Globus pallidus (tissue), 1 donor: ENCODE measurements around the gene LTBR.
"Not testable (repeated sequence)": the region's sequence is repeated elsewhere in the genome, so short reads cannot be mapped to it uniquely, and the experiment has no call there.

Source experiments
- DNase-seq: peaks from one replicate; pipeline ENCODE4 v3.0.0-alpha.2; 2015; ENCODE audit warnings: low spot score

Gene LTBR

GRCh38 chr12:6383572-6384498, at the start of gene LTBR:
Gene LTBR, plus strand, starts transcription at chr12:6384162. Its CDS starts 197 bp downstream, at chr12:6384359.
- DNase-seq, result peak; percentile 69

DNA sequence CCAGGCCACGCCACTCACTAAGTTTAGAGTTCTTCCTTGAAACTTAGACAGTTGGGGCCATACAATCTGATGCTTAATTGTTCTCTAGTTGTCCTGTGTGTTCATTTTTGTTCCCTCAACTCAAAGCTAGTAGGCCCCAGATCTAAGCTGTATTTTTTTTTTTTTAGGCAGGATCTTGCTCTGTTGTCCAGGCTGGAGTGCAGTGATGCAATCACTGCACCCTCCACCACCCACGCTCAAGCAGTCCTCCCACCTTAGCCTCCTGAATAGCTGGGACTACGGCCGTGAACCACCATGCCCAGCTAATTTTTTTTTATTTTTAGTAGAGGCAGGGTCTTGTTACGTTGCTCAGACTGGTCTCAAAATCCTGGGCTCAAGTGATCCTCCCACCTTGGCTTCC, 49.6 kb upstream of the LTBR start:
- no peak for DNase-seq

- no peak for DNase-seq
These were observed 49.0 kb upstream of the LTBR start for GRCh38 chr12:6334940-6335450.

DNA sequence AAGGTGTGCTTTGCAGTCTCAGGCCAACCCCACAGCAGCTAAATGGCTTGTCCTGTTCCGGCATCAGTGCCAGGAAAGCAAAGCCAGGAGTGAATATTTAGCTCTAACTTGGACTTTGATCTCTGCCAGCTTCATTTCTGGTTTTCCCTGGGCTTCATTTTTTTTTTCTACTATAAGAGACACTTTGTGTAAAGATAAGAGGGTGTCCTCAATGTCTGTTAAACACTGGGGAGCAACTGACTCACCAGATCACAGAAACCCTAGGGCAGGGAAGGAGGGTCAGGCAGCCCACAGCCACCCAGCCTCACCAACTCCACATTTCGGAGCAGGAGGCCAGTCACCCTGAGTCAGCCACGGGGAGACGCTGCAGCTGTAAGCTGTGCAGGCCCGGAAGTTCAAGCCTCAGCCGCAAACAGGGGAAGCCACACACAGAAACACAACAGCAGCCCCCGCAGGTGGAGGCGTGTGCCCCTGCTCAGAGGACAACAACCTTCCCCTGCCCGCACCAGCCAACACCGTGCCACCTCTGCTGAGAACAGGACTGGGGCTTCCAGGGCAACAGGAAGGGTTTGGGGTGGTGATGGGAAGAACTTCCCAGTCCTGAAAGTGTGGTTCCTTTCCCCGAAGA, 48.4 kb upstream of the LTBR start:
- no peak for DNase-seq

- peak; percentile 72 for DNase-seq
These were observed 47.7 kb upstream of the LTBR start for GRCh38 chr12:6336079-6336888.

DNA sequence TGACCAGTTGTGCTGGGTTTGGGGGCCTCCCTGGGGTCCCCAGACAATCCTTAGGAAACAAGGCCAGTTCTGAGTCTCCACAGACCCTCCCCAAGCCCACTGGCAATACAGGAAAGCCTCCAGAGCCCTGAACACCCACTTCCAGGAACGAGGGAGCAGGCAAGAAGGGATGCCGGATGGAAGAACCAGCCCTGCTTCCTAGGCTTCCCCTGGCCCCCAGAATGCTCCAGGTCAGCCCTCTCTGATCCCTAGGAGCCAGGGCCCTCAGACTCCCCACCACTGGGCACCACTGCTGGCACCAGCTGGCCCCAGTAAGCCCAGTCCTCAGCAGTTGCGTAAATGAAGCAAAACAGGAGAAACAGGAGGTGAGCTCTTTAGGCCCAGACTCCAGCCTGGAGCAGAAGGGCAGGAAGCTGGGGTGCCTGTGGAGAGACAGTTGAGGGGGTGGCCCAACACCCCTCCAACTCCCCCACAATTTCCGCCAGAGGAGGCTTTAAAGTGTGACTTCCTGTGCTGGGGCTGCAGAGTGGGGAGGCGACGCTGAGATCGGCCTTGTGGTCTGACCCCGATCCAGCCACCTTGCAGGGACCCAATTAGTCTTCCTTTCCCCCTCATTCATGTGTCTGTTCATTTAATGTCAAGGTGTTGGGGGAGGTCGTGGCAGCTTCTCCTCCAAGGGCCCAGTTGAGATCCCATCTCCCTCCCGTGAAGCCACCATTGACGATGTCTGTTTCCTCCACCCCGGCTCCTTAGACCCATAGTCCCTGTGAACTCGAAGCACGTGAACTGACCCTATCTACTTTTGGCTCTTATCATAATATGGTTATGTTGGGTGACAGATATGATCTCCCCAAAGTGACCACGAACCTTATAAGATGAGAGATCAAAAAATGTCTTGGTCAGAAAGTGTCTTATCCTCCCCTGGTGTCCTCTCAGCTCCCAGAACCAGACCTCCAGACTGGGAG, 46.8 kb upstream of the LTBR start:
- no peak for DNase-seq

DNA sequence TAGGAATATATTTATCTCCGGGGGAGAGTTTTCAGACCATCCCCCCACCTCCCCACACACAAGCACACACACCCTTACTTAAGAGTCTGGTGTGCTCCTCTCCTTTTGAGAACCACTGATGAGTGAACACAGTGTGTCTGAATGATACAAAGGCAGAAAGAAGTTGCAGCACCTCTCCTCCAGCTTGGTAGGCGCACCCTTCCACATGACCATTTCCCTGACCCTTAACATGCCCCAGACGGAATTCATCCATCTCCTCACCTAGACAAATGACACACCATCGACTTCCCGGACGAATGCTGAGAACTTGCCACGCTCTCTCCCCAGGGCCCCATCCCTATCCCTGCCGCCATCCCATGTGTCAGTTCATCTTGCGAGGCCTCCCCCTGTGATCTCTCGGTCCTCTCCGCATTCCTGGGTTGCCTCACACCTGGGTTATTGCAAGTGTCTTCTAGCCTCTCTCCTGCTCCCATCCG, 46.0 kb upstream of the LTBR start:
- no peak for DNase-seq

- not testable (repeated sequence) for DNase-seq
These were observed 45.4 kb upstream of the LTBR start for GRCh38 chr12:6338536-6338935.

DNA sequence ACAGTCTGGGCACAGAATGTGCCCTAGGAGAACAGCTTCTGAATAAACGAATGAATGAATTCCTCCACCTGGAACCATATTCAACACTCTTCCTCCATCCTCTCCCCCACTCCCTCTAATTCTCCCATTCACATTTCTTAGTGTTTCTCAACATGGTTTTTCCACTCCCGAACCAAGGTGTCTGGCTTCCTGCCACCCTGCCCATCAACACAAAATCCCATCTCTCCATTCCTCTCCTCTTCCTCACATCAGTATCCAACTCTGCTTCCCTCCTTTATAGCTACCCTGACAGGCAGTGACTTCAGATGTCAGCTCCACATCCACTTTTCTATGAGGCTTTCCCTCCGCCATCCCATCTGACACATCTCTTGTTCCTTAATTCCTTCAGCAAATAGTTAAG, 45.0 kb upstream of the LTBR start:
- DNase-seq, result no peak

DNA sequence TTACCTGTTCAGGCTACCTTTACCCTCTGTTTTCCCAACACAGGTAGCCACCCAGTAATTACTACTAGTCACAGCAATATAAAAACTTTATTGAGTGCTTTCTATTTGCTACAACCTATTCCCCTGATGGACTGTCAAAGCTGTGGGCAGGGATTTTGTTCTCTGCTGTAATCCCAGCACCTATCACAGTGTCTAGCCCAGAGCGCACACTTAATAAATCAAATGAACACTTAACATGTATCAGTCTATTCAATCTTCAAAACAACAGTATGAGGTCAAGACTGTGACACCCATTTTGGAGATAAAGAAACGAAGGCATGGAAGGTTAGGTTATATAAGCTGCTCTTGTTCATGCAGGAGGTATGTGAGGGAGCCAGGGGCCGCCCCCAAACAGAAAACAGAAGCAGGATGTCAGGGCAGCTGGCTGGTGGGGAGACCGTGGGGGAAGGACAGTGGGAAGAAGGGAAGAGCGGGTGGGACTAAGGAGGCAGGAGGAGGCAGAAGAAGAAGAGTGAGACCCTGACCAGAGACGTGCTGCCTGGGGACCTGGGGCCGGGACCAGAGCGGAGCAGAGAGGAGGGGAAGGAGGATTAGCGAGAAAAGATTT, 43.8 kb upstream of the LTBR start:
- DNase-seq, result no peak

GRCh38 chr12:6340745-6341416, 43.1 kb upstream of the LTBR start:
- no peak for DNase-seq

DNA sequence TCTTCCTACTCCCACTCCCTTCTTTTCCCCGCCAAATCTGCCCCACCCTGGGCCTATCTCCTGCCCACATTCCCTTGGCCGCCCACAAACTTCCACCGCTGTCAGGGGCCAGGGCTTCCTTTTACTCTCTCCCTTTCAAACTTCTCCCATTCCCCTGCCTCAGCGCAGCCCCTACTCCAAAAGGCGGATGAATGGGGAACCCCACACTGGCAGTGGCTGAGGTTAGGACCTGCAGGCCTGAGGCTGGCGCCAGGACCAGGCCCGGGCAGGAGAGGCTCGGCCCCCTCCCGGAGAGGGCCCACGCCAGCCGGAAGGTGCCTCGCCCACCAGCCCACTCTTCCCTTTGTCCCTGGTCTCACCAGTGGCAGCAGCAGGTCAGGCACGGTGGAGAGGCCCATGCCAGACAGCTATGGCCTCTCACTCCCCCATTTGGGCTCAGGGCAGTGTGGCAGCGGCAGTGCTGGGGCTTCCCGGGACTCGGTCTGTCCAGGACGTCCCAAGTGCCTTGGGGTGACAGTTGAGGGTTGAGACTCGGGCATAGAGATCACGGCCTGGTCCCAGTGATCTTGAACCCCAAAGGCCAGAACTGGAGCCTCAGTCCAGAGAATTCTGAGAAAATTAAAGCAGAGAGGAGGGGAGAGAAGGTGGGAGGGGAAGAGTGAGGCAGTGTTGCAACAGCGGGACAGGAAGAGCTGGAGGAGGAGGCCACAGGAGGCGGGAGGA, 42.4 kb upstream of the LTBR start, which contains the start of gene TNFRSF1A:
Gene TNFRSF1A (minus strand): TSS at position 660 of the 723 bp plus-strand sequence. CDS start 262 bp downstream, at position 398.
- peak; percentile 54 for DNase-seq

DNA sequence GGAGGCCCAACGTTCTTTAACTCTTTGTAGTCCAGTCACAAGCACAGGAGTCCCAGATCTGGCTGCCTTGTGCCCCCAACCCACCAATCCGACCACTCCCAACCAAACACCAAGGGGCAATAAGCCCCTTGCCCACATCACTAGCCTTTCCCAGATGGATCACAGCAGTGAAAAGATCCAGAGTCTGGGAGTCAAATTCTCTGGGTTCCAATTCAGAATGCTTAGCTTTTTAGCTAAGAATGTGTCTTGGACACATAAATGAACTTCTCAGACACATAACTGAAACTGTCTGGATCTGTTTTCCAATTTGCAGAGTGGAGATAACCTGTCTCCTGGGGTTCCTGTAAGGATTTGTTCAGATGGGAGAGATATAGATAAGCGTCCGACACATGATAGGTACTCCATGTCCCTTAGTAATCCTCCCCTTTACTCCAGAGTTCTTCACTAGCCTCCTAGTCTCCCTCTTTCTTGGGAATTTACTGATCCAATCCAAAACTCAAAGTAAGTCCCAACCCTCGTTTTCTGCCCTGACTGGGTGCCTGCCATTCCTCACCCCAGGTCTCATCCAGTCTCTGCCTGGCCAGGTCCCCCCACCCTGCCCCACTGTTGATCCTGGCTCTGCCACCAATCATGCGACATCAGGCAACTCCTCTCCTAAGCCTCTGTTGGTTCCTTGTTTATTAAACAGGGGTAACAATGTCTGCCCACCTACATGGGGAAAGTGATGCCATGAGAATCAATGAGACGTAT, 41.6 kb upstream of the LTBR start:
- no peak for DNase-seq

DNA sequence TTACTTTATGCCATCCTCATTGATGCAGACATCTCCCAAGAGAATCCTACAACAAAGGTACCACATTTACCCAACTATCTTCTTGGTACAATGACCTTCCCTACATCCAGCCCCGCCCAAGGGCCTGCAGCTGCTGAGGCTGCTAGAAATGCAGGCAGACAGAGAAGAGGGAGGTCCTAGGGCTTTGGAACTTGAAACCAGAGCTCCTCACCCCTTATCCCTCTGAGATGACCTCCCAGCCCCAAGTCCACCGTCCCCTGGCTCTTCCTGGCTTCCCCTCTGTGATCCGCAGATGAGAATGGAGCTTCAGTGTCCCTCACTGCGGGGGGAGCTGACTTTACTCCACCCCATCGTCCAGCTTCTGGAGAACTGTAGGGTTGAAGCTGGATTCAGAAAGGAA, 40.4 kb upstream of the LTBR start:
- DNase-seq, result no peak

GRCh38 chr12:6344101-6344660, 39.8 kb upstream of the LTBR start:
- not testable (repeated sequence) for DNase-seq

DNA sequence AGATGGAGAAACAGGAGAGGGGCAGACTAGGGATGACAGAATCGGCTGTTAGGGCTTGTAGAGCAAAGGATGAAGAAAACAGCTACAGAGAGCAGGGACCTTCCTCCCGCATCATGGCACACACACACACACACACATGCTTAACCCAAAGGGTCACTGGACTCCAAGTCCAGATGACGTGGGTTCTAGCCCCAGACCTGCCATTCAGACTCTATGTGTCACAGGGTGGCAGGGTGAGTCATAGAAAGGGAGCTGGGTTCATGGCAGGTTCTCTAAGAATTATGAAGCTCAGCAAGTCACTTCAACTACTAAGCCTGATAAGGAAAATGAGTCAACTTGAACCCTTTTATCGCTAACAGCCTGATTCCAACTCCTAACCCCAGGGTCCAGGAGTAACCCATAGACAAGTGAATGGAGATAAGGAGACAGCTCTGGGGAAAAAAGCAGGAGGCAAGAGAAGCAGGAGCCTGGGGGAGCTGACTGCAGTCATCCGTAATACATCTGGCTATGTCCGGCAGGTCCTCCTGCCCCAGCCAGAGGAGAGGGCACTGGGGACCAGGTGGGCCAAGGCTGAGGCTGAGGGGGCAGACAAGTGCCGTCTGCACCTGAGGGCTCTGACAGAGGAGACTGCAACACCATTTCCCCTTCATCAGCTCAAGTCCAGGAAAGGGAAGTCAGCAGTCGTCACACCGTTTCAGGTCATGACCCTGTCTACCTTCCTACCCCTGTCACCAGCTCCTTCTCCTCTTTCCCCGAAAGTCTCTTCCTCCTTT, 38.5 kb upstream of the LTBR start:
- no peak for DNase-seq

- no peak for DNase-seq
These were observed 37.6 kb upstream of the LTBR start for GRCh38 chr12:6346235-6346832.
